ENCODE data around the gene PPP2R2D.
"Not testable (repeated sequence)": the region's sequence is repeated elsewhere in the genome, so short reads cannot be mapped to it uniquely, and the experiment has no call there.

The PPP2R2D gene

GRCh38 chr10:131983780-131984179 lies 83.0 kb downstream of the PPP2R2D start:
- Histone ChIP-seq H3K9me3 (no peaks in the 10 kb centered on the region), H3K4me1 (peaks cover 13% of the 10 kb centered on the region), H3K4me3 (no peak overlapping the region), H3K27me3 (ENCODE audit: low read depth) (no peaks in the 10 kb centered on the region), H3K36me3 (replicated peaks) (no peaks in the 10 kb centered on the region)
- no peak for DNase-seq (ENCODE audit: low spot score in 2 of 2)
- in situ Hi-C loops (cut with MboI; ENCODE audit: low sequenced_read_pairs), result no loop called here

- H3K27me3 ChIP-seq (ENCODE audit: low read depth); in situ Hi-C loops (cut with MboI; ENCODE audit: low sequenced_read_pairs); H3K36me3 ChIP-seq (replicated peaks); DNase-seq (ENCODE audit: low spot score in 2 of 2); H3K9me3 ChIP-seq; H3K4me3 ChIP-seq; H3K4me1 ChIP-seq: not testable (repeated sequence)
These were observed 86.0 kb downstream of the PPP2R2D start for GRCh38 chr10:131986851-131987250.

DNA sequence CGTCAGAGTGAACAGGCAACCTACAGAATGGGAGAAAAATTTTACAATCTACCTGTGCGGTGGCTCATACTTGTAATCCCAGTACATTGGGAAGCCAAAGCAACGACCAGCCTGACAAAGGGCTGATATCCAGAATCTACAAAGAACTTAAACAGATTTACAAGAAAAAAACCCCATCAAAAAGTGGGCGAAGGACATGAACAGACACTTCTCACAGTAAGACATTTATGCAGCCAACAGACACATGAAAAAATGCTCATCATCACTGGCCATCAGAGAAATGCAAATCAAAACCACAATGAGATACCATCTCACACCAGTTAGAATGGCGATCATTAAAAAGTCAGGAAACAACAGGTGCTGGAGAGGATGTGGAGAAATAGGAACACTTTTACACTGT lies 86.5 kb downstream of the PPP2R2D start:
- H3K27me3 ChIP-seq (ENCODE audit: low read depth); H3K4me1 ChIP-seq; in situ Hi-C loops (cut with MboI; ENCODE audit: low sequenced_read_pairs); H3K4me3 ChIP-seq; DNase-seq (ENCODE audit: low spot score in 2 of 2); H3K36me3 ChIP-seq (replicated peaks); H3K9me3 ChIP-seq: not testable (repeated sequence)

DNA sequence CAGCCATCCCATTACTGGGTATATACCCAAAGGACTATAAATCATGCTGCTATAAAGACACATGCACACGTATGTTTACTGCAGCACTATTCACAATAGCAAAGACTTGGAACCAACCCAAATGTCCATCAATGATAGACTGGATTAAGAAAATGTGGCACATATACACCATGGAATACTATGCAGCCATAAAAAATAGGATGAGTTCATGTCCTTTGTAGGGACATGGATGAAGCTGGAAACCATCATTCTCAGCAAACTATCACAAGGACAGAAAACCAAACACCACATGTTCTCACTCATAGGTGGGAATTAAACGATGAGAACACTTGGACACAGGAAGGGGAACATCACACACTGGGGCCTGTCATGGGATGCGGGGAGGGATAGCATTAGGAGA lies 87.0 kb downstream of the PPP2R2D start:
- H3K27me3 ChIP-seq (ENCODE audit: low read depth); H3K4me1 ChIP-seq; in situ Hi-C loops (cut with MboI; ENCODE audit: low sequenced_read_pairs); H3K4me3 ChIP-seq; H3K9me3 ChIP-seq; DNase-seq (ENCODE audit: low spot score in 2 of 2); H3K36me3 ChIP-seq (replicated peaks): not testable (repeated sequence)

DNA sequence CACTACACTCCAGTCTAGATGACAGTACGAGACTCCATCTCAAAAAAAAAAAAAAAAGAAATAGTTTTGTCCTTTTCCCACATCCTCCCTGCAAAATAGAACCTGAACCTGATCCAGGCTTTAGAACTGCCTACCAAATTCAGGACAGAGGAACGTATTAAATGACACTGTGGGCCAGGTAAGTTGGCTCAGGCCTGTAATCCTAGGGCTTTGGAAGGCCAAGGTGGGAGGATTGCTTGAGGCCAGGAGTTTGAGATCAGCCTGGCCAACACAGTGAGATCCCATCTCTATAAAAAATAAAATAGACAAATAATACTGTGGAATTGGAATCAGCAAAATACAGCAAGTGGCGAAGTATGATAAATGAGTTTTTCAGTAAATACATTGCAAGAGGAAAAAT lies 90.9 kb downstream of the PPP2R2D start:
- Histone ChIP-seq H3K4me3 (no peak overlapping the region), H3K27me3 (ENCODE audit: low read depth) (no peaks in the 10 kb centered on the region), H3K36me3 (replicated peaks) (no peaks in the 10 kb centered on the region), H3K9me3 (no peaks in the 10 kb centered on the region), H3K4me1 (peaks cover 5% of the 10 kb centered on the region)
- in situ Hi-C loops (cut with MboI; ENCODE audit: low sequenced_read_pairs), result no loop called here
- DNase-seq (ENCODE audit: low spot score in 2 of 2), result no peak

GRCh38 chr10:131993275-131993674 lies 92.5 kb downstream of the PPP2R2D start:
- Histone ChIP-seq H3K4me1 (peaks cover 19% of the 10 kb centered on the region), H3K9me3 (no peaks in the 10 kb centered on the region), H3K4me3 (no peak overlapping the region), H3K36me3 (replicated peaks) (no peaks in the 10 kb centered on the region), H3K27me3 (ENCODE audit: low read depth) (no peaks in the 10 kb centered on the region)
- in situ Hi-C loops (cut with MboI; ENCODE audit: low sequenced_read_pairs), result no loop called here
- no peak for DNase-seq (ENCODE audit: low spot score in 2 of 2)

GRCh38 chr10:131994435-131994834 lies 93.6 kb downstream of the PPP2R2D start:
- Histone ChIP-seq H3K4me1 (peaks cover 19% of the 10 kb centered on the region), H3K36me3 (replicated peaks) (no peaks in the 10 kb centered on the region), H3K4me3 (no peak overlapping the region), H3K9me3 (no peaks in the 10 kb centered on the region), H3K27me3 (ENCODE audit: low read depth) (no peaks in the 10 kb centered on the region)
- in situ Hi-C loops (cut with MboI; ENCODE audit: low sequenced_read_pairs), result no loop called here
- no peak for DNase-seq (ENCODE audit: low spot score in 2 of 2)

DNA sequence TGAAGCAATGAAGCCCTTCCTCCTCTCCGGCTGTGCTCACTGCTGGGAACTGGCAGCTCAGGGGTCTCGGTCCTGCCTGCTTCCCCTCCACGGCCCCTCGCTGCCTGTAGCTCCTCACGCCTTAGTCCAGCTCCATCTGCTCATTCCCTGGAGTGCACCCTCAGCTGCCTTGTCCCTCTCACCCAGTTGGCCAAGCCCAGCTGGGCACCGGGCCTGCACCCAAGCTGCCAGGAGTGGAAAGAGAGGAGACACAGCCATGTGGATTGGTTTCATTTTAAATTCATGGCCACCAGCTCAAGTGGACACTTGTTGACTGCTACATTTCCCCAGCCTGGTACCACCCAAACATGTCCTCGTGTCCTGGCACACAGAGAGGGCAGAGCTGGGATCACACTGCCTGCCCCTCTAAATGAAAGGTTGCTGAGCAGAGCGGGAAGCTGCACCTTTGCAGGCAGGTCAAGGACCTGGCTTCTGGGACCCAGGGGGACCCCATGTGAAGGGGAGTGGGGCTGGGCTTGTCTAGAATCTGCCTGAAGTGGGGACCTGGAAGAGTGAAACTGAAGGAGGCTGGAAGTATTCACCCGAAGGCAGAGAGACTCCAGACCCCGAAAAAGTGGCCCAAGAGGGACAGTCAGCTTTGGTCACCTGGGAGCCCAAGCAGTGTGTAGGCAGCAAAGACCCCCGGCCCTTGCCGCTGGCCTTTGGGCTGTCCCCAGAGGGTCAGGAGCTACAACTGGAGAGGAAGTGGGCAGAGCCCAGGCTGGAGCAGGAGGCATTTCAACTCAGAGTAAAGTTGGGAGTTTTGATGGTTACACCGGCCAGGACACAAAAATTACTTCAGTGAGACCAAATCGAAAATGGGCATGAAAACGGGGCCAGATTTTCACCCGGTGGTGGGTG lies 95.9 kb downstream of the PPP2R2D start:
- in situ Hi-C loops (cut with MboI; ENCODE audit: low sequenced_read_pairs), result no loop called here
- H3K4me3 ChIP-seq, result no peak overlapping the region
- no peaks in the 10 kb centered on the region for H3K9me3 ChIP-seq
- DNase-seq (ENCODE audit: low spot score in 2 of 2), result no peak
- H3K27me3 ChIP-seq (ENCODE audit: low read depth), result no peaks in the 10 kb centered on the region
- peaks cover 19% of the 10 kb centered on the region for H3K4me1 ChIP-seq
- H3K36me3 ChIP-seq (replicated peaks), result no peaks in the 10 kb centered on the region

- Histone ChIP-seq H3K4me3 (no peak overlapping the region), H3K4me1 (peaks cover 19% of the 10 kb centered on the region), H3K9me3 (no peaks in the 10 kb centered on the region), H3K27me3 (ENCODE audit: low read depth) (no peaks in the 10 kb centered on the region), H3K36me3 (replicated peaks) (no peaks in the 10 kb centered on the region)
- in situ Hi-C loops (cut with MboI; ENCODE audit: low sequenced_read_pairs), result no loop called here
- peak; percentile 32 to 63 for DNase-seq (ENCODE audit: low spot score in 2 of 2)
These were observed 96.7 kb downstream of the PPP2R2D start for GRCh38 chr10:131997366-131998049.

- H3K4me1 ChIP-seq, result peaks cover 19% of the 10 kb centered on the region
- in situ Hi-C loops (cut with MboI; ENCODE audit: low sequenced_read_pairs), result no loop called here
- no peak overlapping the region for H3K4me3 ChIP-seq
These were observed 97.4 kb downstream of the PPP2R2D start for GRCh38 chr10:131998050-131998844.

GRCh38 chr10:131998845-131999681 lies 98.3 kb downstream of the PPP2R2D start:
- Histone ChIP-seq H3K9me3 (no peaks in the 10 kb centered on the region), H3K4me3 (no peak overlapping the region), H3K4me1 (peaks cover 19% of the 10 kb centered on the region), H3K27me3 (ENCODE audit: low read depth) (no peaks in the 10 kb centered on the region), H3K36me3 (replicated peaks) (no peaks in the 10 kb centered on the region)
- in situ Hi-C loops (cut with MboI; ENCODE audit: low sequenced_read_pairs), result no loop called here
- no peak for DNase-seq (ENCODE audit: low spot score in 2 of 2)

More at GRCh38 chr10:131998050-131998844, 97.4 kb downstream of the PPP2R2D start:
- H3K36me3 ChIP-seq (replicated peaks), result no peaks in the 10 kb centered on the region
- no peak for DNase-seq (ENCODE audit: low spot score in 2 of 2)
- no peaks in the 10 kb centered on the region for H3K27me3 ChIP-seq (ENCODE audit: low read depth)
- H3K9me3 ChIP-seq, result no peaks in the 10 kb centered on the region

DNA sequence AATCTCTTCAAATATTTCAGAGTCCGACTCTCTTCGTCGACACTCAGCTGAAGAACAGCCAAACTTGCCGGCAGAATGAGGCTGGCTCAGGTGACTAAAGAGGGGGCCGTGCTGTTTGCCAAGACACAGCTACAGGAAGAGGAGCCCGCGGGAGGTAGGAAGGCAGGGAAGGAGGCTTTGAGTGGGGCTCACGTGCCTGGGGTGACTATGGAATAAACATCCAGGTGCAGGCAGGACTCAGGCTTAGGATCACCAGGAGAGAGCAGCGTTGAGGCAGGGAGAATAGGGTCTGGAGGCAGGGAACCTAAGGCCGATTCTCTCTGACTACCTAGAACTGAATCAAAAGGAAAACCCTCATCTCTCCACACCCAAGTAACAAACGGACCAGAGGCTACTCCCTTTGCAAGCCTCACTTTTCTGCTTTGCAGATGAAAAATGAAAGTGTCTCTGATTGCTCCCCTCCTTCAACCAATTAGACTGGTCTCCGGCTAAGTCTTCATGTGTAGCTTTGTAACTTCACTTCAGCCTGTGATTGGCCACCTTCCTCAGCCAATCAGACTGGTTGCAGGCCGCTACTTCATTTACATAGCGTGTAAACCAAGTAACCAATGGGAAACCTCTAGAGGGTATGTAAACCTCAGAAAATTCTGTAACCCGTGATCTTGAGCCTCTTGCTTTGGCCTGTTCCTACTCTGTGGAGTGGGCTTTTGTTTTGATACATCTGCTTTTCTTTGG lies 100.6 kb downstream of the PPP2R2D start:
- Histone ChIP-seq H3K4me1 (peaks cover 13% of the 10 kb centered on the region), H3K9me3 (no peaks in the 10 kb centered on the region), H3K36me3 (replicated peaks) (no peaks in the 10 kb centered on the region), H3K27me3 (ENCODE audit: low read depth) (no peaks in the 10 kb centered on the region), H3K4me3 (no peak overlapping the region)
- peak in 1 of 2 experiments; percentile 35 for DNase-seq (ENCODE audit: low spot score in 2 of 2)
- in situ Hi-C loops (cut with MboI; ENCODE audit: low sequenced_read_pairs), result no loop called here
